ENCODE results near the gene SRRM1. TPM values are rescaled to one million over a fixed set of nuclear protein-coding genes. Genes with fewer than 3 reads are reported as not detected.

SRRM1 gene
- total and polyA plus RNA-seq, 2 donors (not counting 3 experiments of a cell fraction or from before 2014, with no cell fraction given): 39.7 to 163 TPM

DNA sequence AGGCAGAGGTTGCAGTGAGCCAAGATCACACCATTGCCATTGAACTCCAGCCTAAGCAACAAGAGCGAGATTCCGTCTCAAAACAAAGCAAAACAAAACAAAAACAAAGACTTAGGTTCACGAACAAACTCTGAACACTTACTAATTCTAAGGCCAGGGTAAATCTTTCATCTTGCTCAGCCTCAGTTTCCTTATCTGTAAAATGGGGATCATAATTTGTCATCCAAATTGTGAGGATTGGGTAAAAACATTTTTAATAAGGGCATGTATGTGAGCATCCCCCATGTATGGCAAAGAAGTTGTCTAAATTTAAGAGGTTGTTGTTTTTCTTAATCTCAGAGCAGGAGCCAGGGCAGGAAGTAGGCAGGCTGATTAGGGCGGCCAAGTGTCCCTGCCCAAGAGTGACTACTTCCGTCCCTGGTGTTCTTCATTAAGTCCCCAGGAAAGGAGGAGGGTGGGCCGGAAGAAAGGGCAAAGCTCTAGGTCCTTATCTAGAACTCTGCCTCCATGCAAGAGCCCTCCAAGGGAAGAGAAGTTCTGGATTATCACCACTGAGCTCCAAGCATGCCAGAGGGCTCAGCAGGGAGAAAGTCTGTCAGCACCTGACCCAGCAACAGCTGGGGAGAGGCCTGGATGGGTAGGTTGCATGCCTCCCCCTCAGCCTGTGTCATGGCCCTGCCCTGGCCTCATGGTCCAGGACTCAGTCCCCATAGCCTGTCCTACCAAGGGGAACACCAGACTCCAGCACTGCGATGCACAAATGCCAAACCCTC, 52.3 kb downstream of the SRRM1 start:
- no TSS peak for BruUV-seq (replicated peaks)
- no peaks in the 10 kb centered on the region for H3K9me3 ChIP-seq (replicated peaks; ENCODE audit: control insufficient read depth, insufficient read depth, low read length)
- TF ChIP-seq MAX (IDR thresholded peaks at IDR 0.05; ENCODE audit: insufficient read depth, insufficient read length) (no peak), JUN (IDR thresholded peaks at IDR 0.05; ENCODE audit: borderline replicate concordance, insufficient read depth, insufficient read length, low read depth) (no peak), POLR2A (IDR thresholded peaks at IDR 0.05; ENCODE audit: low read depth, low read length) (no peak), POLR2AphosphoS5 (IDR thresholded peaks at IDR 0.05; ENCODE audit: insufficient read depth, low read depth, low read length) (peak; percentile 38), EZH2 (IDR thresholded peaks at IDR 0.05; ENCODE audit: borderline replicate concordance, low read depth, low read length, severe bottlenecking) (no peak), GATA2 (IDR thresholded peaks at IDR 0.05; ENCODE audit: insufficient read depth, insufficient read length, low read depth, low read length) (peak; percentile 65), MYC (IDR thresholded peaks at IDR 0.05; ENCODE audit: low read depth, low read length) (no peak), CTCF (IDR thresholded peaks at IDR 0.05; ENCODE audit: extremely low read depth in 1 of 2, insufficient read depth in 1 of 2, low read depth in 1 of 2, low read length in 2 of 2) (no peak), FOS (IDR thresholded peaks at IDR 0.05; ENCODE audit: borderline replicate concordance, insufficient read depth, low read length) (no peak)
- DNase-seq (ENCODE audit: low read depth, low spot score) (no peak), FAIRE-seq (peak; percentile 84)
- no peaks in the 10 kb centered on the region for H3K9me1 ChIP-seq (replicated peaks; ENCODE audit: control insufficient read depth, extremely low read depth, insufficient read depth, low read length)
- H3K4me2 ChIP-seq (ENCODE audit: insufficient read depth, low read length): peak overlapping the region; percentile 11
- no peaks in the 10 kb centered on the region for H3K36me3 ChIP-seq (ENCODE audit: control insufficient read depth in 2 of 2, extremely low read depth in 1 of 2, insufficient read depth in 2 of 2, low read length in 2 of 2)
- no peak overlapping the region for H3K27ac ChIP-seq (ENCODE audit: insufficient read depth, low read depth, low read length)
- peak overlapping the region; percentile 12 for H2AFZ ChIP-seq (ENCODE audit: low read depth, low read length)
- H3K9ac ChIP-seq (replicated peaks; ENCODE audit: extremely low read depth, insufficient read depth, low read length): no peak overlapping the region
- dilution Hi-C loops (cut with MboI; ENCODE audit: extremely low pct_ligation_motif_present, low sequenced_read_pairs) (no loop called here), intact Hi-C loops (cut with micrococcal nuclease) (no loop called here)
- no peak overlapping the region for H3K4me3 ChIP-seq (replicated peaks in 1 of 3; ENCODE audit: insufficient read depth in 1 of 3, low read depth in 1 of 3, low read length in 3 of 3)
- no peaks in the 10 kb centered on the region for H3K27me3 ChIP-seq (ENCODE audit: control insufficient read depth in 2 of 2, insufficient read depth in 2 of 2, low read length in 2 of 2)
- no peaks in the 10 kb centered on the region for H4K20me1 ChIP-seq (replicated peaks; ENCODE audit: control insufficient read depth, extremely low read depth, insufficient read depth, low read length)
- ChIA-PET CTCF (interaction anchor here (0.7 to 1.3 kb wide), 5 partner anchors 10 to 203 kb away, joined by 3 to 6 read pairs (median 5); no protein-coding TSS in a partner anchor), POLR2A (no interaction called here)
- peaks cover 19% of the 10 kb centered on the region for H3K4me1 ChIP-seq (ENCODE audit: control insufficient read depth, extremely low read depth, insufficient read depth, low read length)
- H3K79me2 ChIP-seq (ENCODE audit: control insufficient read depth, insufficient read depth, low read length): no peaks in the 10 kb centered on the region

Data from endothelial cell of umbilical vein (primary cell).